UCSD-AML1 (cell line): ENCODE measurements around the gene RANGAP1.

Experiments
- DNase-seq: peaks from one replicate; lab custom pipeline; 2025; ENCODE audit not compliant: unreplicated experiment; lab: John Stamatoyannopoulos, UW

RANGAP1 gene, protein sequence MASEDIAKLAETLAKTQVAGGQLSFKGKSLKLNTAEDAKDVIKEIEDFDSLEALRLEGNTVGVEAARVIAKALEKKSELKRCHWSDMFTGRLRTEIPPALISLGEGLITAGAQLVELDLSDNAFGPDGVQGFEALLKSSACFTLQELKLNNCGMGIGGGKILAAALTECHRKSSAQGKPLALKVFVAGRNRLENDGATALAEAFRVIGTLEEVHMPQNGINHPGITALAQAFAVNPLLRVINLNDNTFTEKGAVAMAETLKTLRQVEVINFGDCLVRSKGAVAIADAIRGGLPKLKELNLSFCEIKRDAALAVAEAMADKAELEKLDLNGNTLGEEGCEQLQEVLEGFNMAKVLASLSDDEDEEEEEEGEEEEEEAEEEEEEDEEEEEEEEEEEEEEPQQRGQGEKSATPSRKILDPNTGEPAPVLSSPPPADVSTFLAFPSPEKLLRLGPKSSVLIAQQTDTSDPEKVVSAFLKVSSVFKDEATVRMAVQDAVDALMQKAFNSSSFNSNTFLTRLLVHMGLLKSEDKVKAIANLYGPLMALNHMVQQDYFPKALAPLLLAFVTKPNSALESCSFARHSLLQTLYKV

DNA sequence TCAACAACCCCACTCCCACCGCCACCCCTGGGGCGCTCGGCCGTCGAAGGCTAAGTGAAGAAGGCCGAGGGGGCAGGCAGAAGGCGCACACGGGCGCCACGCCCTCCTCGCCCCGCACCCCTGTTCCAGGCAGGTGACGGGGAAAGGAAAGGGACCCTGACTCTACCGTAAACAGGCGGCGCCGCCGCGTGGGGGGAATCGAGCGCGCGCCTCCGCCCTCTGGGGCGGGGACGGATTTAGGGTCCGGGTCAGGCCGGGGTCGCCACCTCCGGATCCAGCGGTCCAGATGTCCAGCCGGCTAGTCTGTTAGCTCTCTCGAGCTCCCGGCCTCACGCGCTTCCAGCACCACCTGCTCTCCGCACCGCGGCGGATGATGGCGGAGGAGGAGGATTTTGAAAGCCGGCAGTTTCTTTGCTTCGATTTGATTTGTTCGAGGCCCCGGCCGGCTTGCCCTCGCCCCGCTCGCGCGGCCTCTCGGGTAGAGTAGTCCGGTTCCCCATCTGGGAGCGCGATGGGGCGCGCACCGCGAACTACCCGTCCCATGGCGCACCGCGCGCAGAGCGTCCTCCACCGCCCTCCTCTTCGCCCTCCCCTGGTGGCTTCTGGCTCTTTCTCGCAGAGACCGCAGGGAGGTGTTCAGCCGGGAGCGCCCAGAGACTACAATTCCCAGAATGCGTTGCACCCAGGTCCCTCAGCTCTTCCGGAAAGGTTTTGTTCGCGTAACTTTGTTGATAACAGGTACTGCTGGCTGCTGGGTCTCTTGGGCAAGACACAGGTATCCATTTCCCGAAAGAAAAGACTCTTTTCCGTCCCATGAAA is at the start of gene RANGAP1:
TSS of gene RANGAP1 (minus strand) at position 368 of the 819 bp plus-strand sequence. CDS start 5,143 bp downstream, outside the sequence.
- DNase-seq = peak; percentile 99

DNA sequence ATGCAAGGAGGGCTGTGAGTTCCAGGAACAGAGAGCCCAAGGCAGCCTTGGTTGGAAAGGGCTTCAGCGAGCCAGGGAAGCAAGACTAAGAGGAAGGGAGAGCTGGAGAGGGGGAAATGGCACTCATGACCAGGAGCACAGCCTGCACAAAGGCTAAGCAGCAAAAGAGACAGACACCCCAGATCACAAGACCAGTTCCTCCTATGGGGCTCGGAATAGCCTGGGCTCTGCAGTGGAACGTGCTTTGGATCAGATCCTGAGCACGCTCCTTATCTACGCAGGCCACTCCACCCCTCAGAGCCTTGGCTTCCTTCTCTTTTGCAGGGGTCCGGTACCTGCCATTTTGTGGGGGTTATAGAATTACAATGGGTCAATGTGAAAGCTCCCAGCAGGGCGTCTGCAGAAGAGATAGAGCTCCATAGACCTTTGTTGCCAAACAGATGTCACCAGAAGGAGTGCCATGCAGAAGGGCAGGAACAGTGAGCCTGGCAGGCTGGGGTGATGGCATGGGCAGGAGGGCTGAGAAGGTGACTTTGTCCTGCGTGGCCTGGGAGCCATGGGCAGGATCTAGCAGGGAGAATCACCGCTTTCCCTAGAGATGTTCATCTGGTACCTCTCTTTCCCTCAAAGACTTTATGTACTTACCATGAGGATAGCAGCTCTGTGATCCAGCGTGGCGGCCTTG is 49.1 kb upstream of the RANGAP1 start:
- no peak for DNase-seq

DNA sequence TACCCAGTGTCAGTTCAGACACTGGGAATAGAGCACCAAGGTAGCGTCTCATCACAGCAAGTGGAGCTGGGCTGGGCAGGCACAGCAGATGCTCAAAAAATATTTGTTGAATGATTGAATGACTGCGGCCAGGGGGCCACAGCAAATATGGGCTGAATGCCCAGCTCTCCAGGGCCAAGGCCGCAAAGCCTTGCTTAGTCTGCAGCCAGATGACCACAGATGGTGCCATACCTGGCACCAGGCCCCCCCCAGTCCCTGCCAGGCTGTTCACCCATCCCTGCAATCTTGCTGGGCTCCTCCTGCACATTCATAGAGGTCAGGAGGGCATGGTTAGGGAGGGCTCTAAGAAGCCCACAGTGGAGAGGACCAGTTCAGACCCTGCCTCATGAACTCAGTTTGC is 48.2 kb upstream of the RANGAP1 start:
- DNase-seq = no peak

DNA sequence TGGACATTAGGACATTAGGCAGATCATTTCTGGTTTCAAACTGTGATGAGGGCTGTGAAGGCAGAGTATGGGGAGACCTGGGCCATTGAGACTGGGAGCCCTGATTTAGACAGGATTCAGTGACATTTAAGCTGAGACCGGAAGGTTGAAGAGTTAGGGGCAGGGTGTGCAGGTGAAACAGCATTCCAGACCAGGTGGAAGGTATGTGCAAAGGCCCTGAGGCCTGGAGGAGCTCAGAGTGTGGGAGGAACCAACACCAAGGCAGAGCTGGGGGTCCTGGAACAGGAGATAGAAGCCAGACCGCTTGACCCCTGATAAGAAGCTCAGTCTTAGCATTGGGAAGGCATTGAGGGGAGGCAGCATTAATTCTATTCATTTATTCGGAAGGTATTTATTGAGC is 47.8 kb upstream of the RANGAP1 start:
- DNase-seq = no peak

DNA sequence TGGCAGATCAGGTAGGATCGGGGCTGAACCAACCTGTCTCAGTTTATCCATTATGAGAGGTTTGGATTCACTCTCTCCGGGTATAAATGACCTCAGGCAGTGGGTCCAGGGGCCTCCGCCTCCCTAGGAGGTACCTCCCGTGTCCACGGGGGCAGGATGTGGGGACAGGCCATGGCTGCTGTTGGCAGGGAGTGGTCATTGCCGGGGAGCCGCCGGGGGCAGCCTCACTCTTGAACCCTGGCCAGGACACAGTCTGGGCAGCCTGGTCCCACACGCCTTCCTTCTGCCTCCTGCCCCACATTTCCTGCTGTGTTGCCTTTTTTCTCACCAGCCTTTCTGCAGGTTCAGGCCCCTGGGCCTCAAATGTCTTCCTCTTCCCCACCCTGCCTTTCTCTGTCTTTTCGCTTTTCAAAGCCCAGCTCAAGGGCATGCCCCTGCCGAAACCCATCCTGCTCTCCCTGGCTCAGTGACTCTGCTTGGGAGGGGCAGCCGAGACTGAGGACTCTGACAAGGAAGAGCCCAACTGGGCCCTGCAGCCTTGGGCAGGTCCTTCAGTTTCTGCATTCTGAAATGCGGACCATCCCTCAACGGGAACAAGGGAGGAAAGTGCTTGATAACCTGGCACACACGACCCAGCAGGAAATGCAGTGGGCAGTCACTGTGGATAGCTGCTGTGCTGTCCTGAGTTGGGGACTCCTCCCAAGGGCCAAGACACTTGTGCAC is 46.4 kb upstream of the RANGAP1 start:
- DNase-seq = no peak

DNA sequence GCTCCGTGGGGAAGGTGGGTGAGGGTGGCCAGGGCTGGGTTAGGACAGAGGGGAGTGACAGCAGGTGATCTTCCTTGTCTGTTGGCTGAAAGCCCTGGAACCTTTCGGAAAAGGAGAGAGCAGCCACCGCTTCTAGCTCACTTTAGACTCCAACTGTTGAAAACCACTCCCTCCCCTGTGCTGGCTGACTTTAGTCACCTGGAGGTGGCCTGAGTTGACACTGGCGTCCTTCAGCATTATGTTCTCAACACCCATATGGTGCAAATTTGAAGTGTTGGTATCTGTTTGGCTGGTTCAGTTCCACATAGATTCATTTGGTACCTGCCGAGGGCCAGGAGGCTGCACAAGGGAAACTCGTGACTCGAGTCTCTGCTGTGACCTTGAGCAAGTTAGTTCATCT is 44.2 kb upstream of the RANGAP1 start:
- no peak for DNase-seq

DNA sequence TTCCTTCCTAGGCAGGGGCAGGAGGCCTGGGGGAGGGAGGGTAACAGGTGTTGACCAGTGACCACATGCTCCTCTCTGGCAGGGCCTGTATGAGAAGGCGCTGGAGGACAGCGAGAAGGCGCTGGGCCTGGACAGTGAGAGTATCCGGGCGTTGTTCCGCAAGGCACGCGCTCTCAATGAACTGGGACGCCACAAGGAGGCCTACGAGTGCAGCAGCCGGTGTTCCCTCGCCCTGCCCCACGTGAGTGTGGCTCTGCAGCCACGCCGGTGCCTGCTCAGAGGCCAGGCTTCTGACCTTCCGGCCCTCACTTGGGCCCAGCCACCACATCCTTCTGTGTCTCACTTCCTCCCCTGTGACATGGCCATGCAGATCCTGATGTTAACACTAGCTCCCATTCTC is 41.1 kb upstream of the RANGAP1 start:
- DNase-seq = peak; percentile 32

DNA sequence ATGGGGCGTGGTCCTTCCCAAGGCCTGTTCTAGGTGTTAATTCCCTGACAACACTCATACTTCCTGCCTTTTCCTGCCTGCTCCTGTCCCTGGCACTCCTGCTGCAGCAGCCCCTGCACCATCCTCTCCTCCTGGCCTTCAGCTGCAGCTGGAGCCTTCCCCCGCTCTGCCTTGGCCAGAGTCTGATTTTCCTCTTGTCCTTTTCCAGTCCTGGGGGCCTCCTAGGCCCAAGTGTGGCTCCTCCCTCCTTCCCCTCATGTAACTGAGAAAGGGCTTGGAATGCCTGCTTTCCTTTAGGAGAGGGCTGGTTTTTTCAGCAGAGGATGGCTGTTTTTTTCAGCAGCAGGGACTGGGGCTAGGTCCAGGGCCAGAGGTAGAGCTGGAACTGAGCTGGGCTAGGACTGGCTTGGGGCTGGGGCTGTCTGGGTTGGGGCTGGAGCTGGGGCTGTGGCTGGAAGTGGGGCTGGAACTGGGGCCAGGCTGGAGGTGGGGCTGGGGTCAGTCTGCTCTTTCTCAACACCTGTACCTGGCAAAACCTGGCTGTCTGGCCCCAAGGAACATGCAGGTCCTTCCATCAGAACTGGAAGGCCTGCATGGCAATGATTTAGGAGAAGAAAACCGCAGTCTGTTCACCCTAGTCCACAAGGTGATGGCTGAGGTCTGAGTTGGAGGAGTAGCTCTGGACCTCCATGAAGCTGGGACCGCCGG is 39.0 kb upstream of the RANGAP1 start:
- DNase-seq = no peak

DNA sequence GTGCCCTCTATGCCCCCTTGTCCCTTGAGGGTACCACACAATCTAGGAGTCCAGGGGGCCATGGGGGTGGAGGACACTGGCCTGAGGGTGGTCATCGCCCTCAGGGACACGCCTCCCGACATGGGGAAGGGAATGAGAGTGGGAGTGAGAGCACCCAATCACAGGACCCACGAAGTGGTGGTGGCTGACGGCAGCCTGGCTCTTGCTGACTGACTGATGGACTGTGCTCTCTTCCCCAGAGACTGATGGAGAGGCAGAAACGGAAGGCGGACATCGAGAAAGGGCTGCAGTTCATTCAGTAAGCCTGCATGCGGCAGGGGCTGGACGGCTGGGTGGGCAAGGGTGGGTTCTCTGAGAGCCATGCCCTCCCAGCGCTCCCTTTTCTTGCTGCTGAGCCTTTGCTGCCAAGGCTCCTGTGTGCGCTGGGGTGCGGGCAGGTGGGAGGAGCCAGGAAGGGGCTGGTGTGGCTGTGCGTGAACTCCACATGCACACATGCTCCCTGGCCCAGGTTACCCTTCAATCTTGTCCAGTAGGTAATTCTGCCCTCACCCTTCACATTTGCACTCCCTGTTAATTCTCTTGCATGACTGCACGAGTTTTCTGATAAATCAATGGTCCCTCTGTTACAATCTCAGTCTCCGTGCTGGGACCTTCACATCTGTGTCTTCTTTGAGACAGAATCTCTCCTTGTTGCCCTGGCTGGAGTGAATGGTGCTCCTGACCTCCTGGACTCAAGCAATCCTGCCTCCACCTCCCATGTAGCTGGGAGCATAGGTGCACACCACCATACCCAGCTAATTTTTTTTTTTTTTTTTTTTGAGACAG is 34.6 kb upstream of the RANGAP1 start:
- DNase-seq = no peak

DNA sequence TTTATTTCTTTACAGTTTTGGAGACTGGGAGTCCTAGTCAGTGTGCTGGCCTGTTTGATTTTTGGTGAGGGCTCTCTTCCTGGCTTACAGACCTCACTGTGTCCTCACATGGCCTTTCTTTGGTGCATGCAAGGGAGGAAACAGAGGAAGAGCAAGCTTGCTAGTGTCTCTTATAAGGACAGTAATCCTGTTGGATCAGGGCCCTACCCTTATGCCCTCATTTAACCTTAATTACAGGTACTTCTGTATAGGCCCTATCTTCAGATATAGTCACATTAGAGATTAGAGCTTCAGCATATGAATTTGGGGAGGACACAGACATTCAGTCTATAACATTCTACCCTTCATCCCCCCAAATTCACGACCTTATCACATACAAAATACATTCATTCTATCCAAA is 29.6 kb upstream of the RANGAP1 start:
- no peak for DNase-seq

DNA sequence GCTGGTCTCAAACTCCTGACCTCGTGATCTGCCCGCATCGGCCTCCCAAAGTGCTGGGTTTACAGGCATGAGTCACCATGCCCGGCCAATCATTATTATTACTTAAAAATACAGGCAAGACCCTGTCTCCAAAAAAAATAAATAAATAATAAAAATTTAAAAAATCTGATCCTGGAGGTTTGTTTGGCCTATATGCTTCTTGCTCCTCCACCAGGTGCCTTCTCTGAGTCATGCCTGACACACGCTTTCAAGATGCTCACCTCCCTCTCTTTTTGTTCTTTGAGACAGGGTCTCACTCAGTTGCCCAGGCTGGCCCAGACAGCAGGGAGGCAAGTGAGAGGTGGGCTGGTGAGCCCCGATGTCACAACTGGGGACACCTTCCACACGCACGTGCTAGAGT is 28.8 kb upstream of the RANGAP1 start:
- no peak for DNase-seq

DNA sequence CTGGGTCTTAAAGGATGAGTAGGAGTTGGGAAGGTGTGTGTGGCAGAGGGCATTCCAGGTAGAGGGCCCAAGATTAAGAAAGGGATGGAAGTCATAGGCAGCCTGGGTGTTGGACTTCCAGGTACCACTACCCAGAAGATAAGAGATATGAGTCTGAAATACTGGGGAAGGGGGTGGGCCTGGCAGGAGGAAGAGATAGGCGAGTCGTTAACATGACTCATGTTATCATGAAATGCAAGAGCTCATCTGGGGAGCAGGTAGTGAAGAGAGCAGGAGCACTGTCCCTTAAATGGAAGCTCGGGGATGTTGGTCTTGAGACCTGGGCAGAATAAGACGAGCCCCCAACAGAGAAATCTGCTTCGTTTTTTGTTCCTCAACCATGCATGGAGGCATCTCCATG is 25.5 kb upstream of the RANGAP1 start:
- no peak for DNase-seq

DNA sequence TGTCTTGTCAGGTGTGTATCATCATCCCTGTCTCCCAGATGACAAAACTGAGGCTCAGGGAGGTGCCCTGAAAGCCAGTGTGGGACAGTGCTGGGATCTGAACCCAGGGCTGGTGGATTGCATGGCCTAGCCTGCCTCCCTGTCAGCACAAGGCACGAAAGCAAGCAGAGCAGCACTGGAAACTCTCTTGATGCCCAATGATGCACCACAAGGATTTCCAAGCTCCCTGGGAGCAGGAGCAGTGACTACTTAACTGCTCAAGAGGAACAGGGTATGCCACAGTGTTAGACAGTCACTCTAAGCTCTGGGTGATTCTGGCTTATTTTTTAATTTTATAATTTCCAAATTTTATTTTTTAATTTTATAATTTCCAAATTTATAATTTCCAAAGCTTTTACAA is 24.3 kb upstream of the RANGAP1 start:
- DNase-seq = no peak

DNA sequence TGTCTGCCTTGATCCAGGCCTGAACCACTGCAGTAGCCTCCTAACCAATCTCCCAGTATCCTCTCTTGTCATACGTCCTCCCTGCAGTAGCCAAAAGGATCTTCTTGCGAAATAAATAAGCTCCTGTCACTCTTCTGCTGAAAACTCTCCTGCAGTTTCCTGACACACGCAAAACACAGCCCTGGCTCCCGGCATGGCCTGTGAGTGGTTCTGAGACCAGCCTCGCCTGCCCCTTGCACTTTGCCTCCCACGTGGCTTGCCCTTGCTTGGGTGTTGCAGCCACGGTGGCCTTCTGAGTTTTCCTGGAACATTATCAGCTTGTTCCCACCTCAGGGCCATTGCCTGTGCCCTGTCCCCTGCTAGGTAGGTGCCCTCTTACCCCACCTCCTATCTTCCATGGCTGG is 22.6 kb upstream of the RANGAP1 start:
- DNase-seq = no peak

DNA sequence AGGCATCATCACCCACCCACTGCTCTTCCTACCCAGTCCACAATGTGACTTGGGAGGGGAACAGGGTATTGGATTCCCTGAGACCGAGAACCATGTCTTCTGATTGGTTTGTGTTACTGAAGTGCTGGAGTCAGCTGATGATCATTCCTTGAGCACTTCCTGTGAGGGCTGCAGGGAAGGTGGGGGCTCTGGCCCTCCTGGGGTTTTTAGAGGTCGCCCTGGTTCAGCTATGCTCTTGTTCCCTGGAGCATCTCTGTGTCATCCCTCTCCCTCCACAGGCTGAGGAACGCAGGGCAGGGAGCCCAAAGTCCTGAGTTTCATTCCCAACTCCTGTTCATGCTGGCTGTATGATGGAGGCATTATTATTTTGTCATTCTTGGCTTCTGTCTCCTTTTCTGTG is 22.1 kb upstream of the RANGAP1 start:
- DNase-seq = no peak

DNA sequence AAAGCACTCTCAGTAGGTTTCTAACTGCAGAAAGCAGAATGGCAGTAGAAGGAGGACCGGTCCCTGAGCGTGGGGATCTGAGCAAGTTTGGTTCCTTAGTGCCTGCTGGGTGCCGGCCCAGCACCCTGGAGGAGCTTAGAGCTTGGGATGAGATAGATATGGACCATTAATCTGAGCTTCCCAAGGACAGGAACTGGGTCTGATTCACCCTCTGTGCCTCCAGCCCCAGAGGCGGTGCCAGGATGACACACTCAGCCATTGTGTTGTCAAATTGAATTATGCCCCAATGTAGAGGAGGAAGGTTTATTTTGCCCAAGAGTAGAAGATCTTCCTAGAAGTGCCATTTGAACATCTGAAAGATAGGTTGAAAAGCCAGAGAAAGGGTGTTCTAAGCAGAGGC is 19.7 kb upstream of the RANGAP1 start:
- DNase-seq = no peak

DNA sequence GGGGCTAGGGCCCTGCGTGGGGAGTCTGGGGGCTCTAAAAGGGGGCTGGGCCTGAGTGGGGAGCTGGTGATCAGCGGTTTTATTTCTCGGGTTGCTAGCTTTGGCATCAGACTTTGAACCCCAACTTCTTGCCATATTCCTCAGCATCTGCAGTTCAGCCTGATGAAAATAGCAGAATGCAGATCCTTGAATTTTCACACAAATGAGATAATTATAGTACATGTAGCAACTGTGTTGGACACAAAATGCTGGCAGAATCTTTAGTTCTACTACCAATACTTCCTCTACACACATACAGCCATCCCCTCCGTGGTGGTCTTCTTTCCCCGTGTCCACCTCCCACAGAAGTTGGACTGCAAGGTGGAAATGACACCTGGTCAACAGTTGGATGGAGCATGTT is 16.8 kb upstream of the RANGAP1 start:
- no peak for DNase-seq

DNA sequence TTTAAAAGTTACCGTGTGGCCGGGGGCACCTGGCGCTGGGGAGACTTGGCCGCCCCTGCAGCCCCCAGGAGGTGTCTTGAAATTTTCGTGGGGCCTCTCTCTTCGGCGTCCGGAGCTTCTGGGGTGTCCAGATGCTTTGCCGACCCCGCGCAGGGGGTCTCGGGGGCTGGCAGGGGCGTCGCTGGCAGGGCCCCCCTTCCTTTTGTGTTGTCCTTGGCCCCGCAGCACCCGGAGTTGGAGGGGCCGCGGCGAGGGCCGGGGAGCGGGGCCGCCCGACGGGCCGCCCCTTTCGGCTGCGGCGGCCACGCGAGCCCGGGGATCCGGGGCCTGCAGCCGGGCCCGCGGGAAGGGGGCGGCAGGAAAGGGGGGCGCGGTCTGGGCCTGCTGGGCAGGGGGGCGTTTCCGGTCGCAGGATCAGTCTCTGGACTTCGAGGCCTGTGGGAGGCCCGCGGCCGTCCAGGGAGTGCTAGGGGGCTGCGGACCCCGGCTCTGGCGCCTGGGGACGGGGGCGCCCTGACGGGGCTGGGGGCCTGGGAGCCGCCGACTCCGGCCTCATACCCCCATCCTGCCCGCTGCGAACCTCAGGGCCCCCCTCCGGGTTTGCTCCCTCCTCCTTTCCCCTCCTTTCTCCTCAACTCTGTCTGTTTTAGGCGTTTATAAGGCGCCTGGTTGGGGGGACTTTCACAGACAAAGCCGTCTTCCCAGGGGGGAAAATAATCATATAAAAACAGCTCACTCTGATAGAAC is 16.2 kb upstream of the RANGAP1 start:
- DNase-seq = no peak
